Osteocyte (in vitro differentiated cells): ENCODE data around the gene TNFRSF1B. TPM values are rescaled to one million over a fixed set of nuclear protein-coding genes. Genes with fewer than 3 reads are reported as not detected.

Experiments
- DNase-seq: peaks from one replicate; pipeline ENCODE4 v3.0.0; 2021; ENCODE audit warnings: mixed read lengths; ENCODE audit not compliant: unreplicated experiment; ENCODE audit errors: extremely low spot score
- H3K27ac Mint-ChIP-seq: one replicate; pipeline ENCODE4 v1.8.0; 2021; ENCODE audit warnings: mild to moderate bottlenecking, mixed read lengths; ENCODE audit not compliant: unreplicated experiment
- H3K27me3 Mint-ChIP-seq: one replicate; pipeline ENCODE4 v1.8.0; 2021; ENCODE audit warnings: mixed read lengths; ENCODE audit not compliant: unreplicated experiment
- H3K36me3 Mint-ChIP-seq: one replicate; pipeline ENCODE4 v1.8.0; 2021; ENCODE audit warnings: mixed read lengths; ENCODE audit not compliant: unreplicated experiment
- H3K4me1 Mint-ChIP-seq: one replicate; pipeline ENCODE4 v1.8.0; 2021; ENCODE audit warnings: mixed read lengths; ENCODE audit not compliant: unreplicated experiment
- H3K4me3 Mint-ChIP-seq: one replicate; pipeline ENCODE4 v1.8.0; 2021; ENCODE audit warnings: mild to moderate bottlenecking, moderate library complexity, mixed read lengths; ENCODE audit not compliant: unreplicated experiment
- H3K9me3 Mint-ChIP-seq: one replicate; pipeline ENCODE4 v1.8.0; 2021; ENCODE audit warnings: mixed read lengths; ENCODE audit not compliant: unreplicated experiment
- microRNA-seq: library from miRNA; unstranded; fragments of <30 nt; microRNA quantifications from one replicate; pipeline ENCODE4 v1.1.0, GENCODE V29; 2020; ENCODE audit not compliant: unreplicated experiment
- total RNA-seq: library from RNA; stranded (reverse); gene quantifications from 2 replicates; pipeline ENCODE4 v1.2.1, GENCODE V29; 2021
- TF ChIP-seq, protein P1 (sequence below): fragments of 200-600 bp; sonication (generic); IDR thresholded peaks from 2 replicates; pipeline ENCODE4 v1.5.0; 2021; ENCODE audit warnings: antibody characterized with exemption, mild to moderate bottlenecking, moderate library complexity

The TNFRSF1B gene
- total RNA-seq, 1 donor from 2014 or later: 7.4 TPM

DNA sequence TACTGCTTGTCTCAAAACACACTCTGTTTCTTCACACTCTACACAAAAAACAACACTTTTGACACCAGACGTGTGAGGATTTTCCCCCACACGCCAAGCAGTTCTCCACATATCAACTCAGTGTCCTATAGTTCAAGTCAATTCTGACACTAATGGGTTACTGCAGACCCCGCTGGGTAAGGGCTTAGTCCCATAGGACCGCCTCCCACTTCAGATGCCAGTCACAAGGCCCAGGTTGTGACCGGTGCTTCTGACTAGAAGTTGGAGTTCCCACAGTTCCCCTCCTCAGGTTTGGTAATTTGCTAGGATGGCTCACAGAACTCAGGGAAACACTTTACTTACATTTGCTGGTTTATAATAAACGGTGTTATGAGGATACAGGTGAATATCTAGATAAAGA is 83.0 kb downstream of the TNFRSF1B start:
- DNase-seq: no peak
- H3K27ac Mint-ChIP-seq: no peak overlapping the region
- no peaks in the 10 kb centered on the region for H3K27me3 Mint-ChIP-seq
- no peak overlapping the region for H3K4me3 Mint-ChIP-seq
- peaks cover 4% of the 10 kb centered on the region for H3K4me1 Mint-ChIP-seq
- no peaks in the 10 kb centered on the region for H3K9me3 Mint-ChIP-seq
- H3K36me3 Mint-ChIP-seq: peaks cover 46% of the 10 kb centered on the region
- TF ChIP-seq, protein P1, sequence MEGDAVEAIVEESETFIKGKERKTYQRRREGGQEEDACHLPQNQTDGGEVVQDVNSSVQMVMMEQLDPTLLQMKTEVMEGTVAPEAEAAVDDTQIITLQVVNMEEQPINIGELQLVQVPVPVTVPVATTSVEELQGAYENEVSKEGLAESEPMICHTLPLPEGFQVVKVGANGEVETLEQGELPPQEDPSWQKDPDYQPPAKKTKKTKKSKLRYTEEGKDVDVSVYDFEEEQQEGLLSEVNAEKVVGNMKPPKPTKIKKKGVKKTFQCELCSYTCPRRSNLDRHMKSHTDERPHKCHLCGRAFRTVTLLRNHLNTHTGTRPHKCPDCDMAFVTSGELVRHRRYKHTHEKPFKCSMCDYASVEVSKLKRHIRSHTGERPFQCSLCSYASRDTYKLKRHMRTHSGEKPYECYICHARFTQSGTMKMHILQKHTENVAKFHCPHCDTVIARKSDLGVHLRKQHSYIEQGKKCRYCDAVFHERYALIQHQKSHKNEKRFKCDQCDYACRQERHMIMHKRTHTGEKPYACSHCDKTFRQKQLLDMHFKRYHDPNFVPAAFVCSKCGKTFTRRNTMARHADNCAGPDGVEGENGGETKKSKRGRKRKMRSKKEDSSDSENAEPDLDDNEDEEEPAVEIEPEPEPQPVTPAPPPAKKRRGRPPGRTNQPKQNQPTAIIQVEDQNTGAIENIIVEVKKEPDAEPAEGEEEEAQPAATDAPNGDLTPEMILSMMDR: no peak

DNA sequence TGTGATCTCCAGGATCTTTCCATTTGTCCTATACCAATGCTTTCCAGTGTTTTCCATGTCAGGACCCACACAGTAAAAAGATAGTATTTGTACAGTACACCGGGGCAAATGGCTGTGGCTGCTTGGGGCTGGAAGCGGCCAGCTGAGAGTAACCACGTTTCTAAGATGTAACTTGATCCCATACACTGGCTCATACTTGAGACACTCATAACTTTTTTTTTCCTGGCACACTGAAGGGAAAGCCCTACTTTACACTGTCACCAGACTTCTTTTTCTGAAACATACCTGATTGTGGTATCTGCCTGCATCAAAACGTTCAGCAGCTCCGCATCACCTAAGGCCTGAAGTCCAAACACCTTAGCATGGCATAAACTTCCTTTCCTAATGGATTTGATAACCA is 84.7 kb downstream of the TNFRSF1B start:
- H3K27me3 Mint-ChIP-seq: no peaks in the 10 kb centered on the region
- no peaks in the 10 kb centered on the region for H3K9me3 Mint-ChIP-seq
- peaks cover 43% of the 10 kb centered on the region for H3K36me3 Mint-ChIP-seq
- H3K27ac Mint-ChIP-seq: no peak overlapping the region
- H3K4me3 Mint-ChIP-seq: no peak overlapping the region
- TF ChIP-seq, protein P1: no peak
- no peak for DNase-seq
- H3K4me1 Mint-ChIP-seq: peaks cover 2% of the 10 kb centered on the region

DNA sequence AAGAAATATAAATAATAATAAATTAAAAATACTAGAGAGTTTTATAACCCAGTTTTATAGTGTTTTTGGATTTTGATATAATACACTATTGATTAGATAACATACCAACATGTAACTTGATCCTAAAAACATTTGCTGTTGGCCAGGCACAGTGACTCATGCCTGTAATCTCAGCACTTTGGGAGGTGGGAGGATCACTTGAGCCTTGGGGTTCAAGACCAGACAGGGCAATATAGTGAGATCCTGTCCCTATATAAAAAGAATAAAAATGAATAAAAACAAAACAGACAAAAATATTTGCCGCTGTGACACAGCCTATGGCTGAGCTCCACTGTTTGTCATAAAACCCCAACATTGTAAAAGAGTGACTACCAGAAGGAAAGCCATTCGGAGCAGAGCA is 89.1 kb downstream of the TNFRSF1B start:
- H3K27me3 Mint-ChIP-seq: no peaks in the 10 kb centered on the region
- peaks cover 44% of the 10 kb centered on the region for H3K36me3 Mint-ChIP-seq
- H3K4me1 Mint-ChIP-seq: no peaks in the 10 kb centered on the region
- H3K27ac Mint-ChIP-seq: no peak overlapping the region
- no peak overlapping the region for H3K4me3 Mint-ChIP-seq
- TF ChIP-seq, protein P1: no peak
- H3K9me3 Mint-ChIP-seq: no peaks in the 10 kb centered on the region
- DNase-seq: no peak

DNA sequence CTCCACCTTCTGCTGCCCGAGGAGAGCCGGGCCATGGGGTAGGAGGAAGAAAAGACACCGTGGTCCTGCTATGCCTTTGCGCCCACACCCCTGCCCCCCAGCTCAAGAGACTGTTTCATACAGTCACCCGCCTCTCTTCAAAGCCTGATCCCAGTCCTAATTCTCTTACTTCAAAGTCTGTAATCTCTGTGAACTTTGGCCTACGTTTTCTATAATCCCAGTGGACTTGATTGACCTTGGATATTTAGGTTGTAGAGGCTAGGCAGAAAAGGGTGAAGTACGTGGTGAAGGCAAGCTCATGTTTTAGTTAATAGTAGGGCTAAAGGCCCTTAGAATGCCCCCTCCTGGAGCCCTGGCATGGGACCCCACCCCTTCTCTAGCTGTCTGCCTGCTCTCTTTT is 91.5 kb downstream of the TNFRSF1B start:
- H3K4me3 Mint-ChIP-seq: no peak overlapping the region
- no peaks in the 10 kb centered on the region for H3K27me3 Mint-ChIP-seq
- H3K4me1 Mint-ChIP-seq: no peaks in the 10 kb centered on the region
- no peaks in the 10 kb centered on the region for H3K9me3 Mint-ChIP-seq
- no peak overlapping the region for H3K27ac Mint-ChIP-seq
- H3K36me3 Mint-ChIP-seq: peaks cover 56% of the 10 kb centered on the region
- TF ChIP-seq, protein P1: no peak
- DNase-seq: no peak

Small RNAs within 50 kb of the gene (microRNA-seq; reads per million reads assigned to microRNA genes)
- gene MIR4632 (not detected), gene MIR7846 (not detected)

Other genes with a start within 250 kb of the TNFRSF1B start
- 45.1 and 46.9 TPM in 2 replicates for gene KIAA2013, start 240.6 kb upstream of the TNFRSF1B start, total RNA-seq
- 204 and 217 TPM in 2 replicates for gene PLOD1, start 232.3 kb upstream of the TNFRSF1B start, total RNA-seq
- gene MFN2, start 186.5 kb upstream of the TNFRSF1B start, total RNA-seq: 64.6 and 69.2 TPM in 2 replicates
- 19.8 and 24.0 TPM in 2 replicates for gene MIIP, start 147.5 kb upstream of the TNFRSF1B start, total RNA-seq
- gene TNFRSF8, start 103.7 kb upstream of the TNFRSF1B start, total RNA-seq: not detected in 2 replicates
- gene VPS13D, start 63.0 kb downstream of the TNFRSF1B start, total RNA-seq: 41.1 and 45.3 TPM in 2 replicates